ENCODE results near the gene WDR7. TPM values are rescaled to one million over a fixed set of nuclear protein-coding genes. Genes with fewer than 3 reads are reported as not detected.

WDR7 gene
- polyA plus RNA-seq, 2 of the 4 experiments (the other 2 are of a cell fraction): 4.2 to 7.0 TPM

- TF ChIP-seq ZFP36 (IDR thresholded peaks at IDR 0.05; ENCODE audit: borderline replicate concordance, partially characterized antibody) (no peak), REST (IDR thresholded peaks at IDR 0.05) (no peak), CEBPB (IDR thresholded peaks at IDR 0.05) (no peak), PBX3 (IDR thresholded peaks at IDR 0.05) (no peak), CHD2 (IDR thresholded peaks at IDR 0.05; ENCODE audit: low read length, partially characterized antibody) (no peak), HOXB5 (CRISPR knock-in tag; IDR thresholded peaks at IDR 0.05) (no peak), CBX2 (IDR thresholded peaks at IDR 0.05; ENCODE audit: borderline replicate concordance, low read depth) (no peak), CTCF (IDR thresholded peaks at IDR 0.05) (no peak), HOXB13 (CRISPR knock-in tag; IDR thresholded peaks at IDR 0.05; ENCODE audit: low read depth) (no peak), ZSCAN20 (CRISPR knock-in tag; IDR thresholded peaks at IDR 0.05) (no peak), HDAC2 (IDR thresholded peaks at IDR 0.05) (no peak), FOSB (CRISPR knock-in tag; IDR thresholded peaks at IDR 0.05) (no peak), MYC (IDR thresholded peaks at IDR 0.05; ENCODE audit: borderline replicate concordance, low read length) (no peak), CHD4 (IDR thresholded peaks at IDR 0.05; ENCODE audit: borderline replicate concordance) (no peak), SMC3 (IDR thresholded peaks at IDR 0.05) (no peak), TP53 (CRISPR knock-in tag; IDR thresholded peaks at IDR 0.05) (no peak), RFX5 (IDR thresholded peaks at IDR 0.05) (no peak)
- FAIRE-seq (no peak), ATAC-seq (no peak), DNase-seq (ENCODE audit: low read depth in 1 of 2, low spot score in 1 of 2) (no peak)
- no peaks in the 10 kb centered on the region for H3K9me3 ChIP-seq
- 28% methylated on average over 3 of the region's 3 CpGs for WGBS (ENCODE audit: missing lambda C conversion rate)
- ChIA-PET POLR2A (no interaction called here), CTCF (no interaction called here)
- H3K4me3 ChIP-seq: no peak overlapping the region
- H3K4me2 ChIP-seq: no peak overlapping the region
- no peak overlapping the region for H3K27ac ChIP-seq
- no peaks in the 10 kb centered on the region for H3K4me1 ChIP-seq
Observed at GRCh38 chr18:57054891-57055290, 403.7 kb downstream of the WDR7 start.

- ChIA-PET POLR2A (no interaction called here), CTCF (no interaction called here)
- no peak for ATAC-seq
- Histone ChIP-seq H3K4me3 (no peak overlapping the region), H3K4me2 (no peak overlapping the region), H3K9me3 (no peaks in the 10 kb centered on the region), H3K27ac (no peak overlapping the region), H3K4me1 (no peaks in the 10 kb centered on the region)
- TF ChIP-seq ATOH8 (CRISPR knock-in tag; IDR thresholded peaks at IDR 0.05; ENCODE audit: low read depth): no peak
- TF ChIP-seq RNF2 (IDR thresholded peaks at IDR 0.05; ENCODE audit: borderline replicate concordance, low read depth): no peak
- TF ChIP-seq KDM5A (IDR thresholded peaks at IDR 0.05): no peak
- TF ChIP-seq POLR2AphosphoS2 (conservative IDR thresholded peaks at IDR 0.05; ENCODE audit: low read length): no peak
- TF ChIP-seq TP53 (CRISPR knock-in tag; IDR thresholded peaks at IDR 0.05): no peak
- TF ChIP-seq ZNF302 (CRISPR knock-in tag; IDR thresholded peaks at IDR 0.05): no peak
- no peak for TF ChIP-seq ESRRA (IDR thresholded peaks at IDR 0.05; ENCODE audit: borderline replicate concordance, low read length)
- no peak for TF ChIP-seq SREBF2 (IDR thresholded peaks at IDR 0.05)
- no peak for TF ChIP-seq EHMT2 (IDR thresholded peaks at IDR 0.05; ENCODE audit: low read depth)
- no peak for TF ChIP-seq POLR2A (IDR thresholded peaks at IDR 0.05; ENCODE audit: low read length)
- no peak for TF ChIP-seq MAX (IDR thresholded peaks at IDR 0.05)
- no peak for TF ChIP-seq PBX3 (IDR thresholded peaks at IDR 0.05)
- no peak for TF ChIP-seq HDAC2 (IDR thresholded peaks at IDR 0.05)
- TF ChIP-seq RAD21 (conservative IDR thresholded peaks at IDR 0.05 in 1 of 2, IDR thresholded peaks at IDR 0.05 in 1 of 2): no peak
- TF ChIP-seq USF2 (IDR thresholded peaks at IDR 0.05): no peak
- TF ChIP-seq CBX2 (IDR thresholded peaks at IDR 0.05; ENCODE audit: borderline replicate concordance, low read depth): no peak
- no peak for TF ChIP-seq HOXB5 (CRISPR knock-in tag; IDR thresholded peaks at IDR 0.05)
- FAIRE-seq: no peak
- 42% methylated on average over 6 of the region's 6 CpGs for WGBS (ENCODE audit: missing lambda C conversion rate)
- no peak for DNase-seq (ENCODE audit: low read depth in 1 of 2, low spot score in 1 of 2)
Observed at GRCh38 chr18:57057890-57058289, 406.7 kb downstream of the WDR7 start.

All from A549 (cell line).